Motor neuron (in vitro differentiated cells): ENCODE measurements around the gene OR2V2. TPM values are rescaled to one million over a fixed set of nuclear protein-coding genes. Genes with fewer than 3 reads are reported as not detected.

Experiments used
- ATAC-seq, 8 experiments: fragments of 200-7000 bp; cut with Tn5 transposase; replicated peaks in 6 of 8; 2 replicates each; pipeline ENCODE4 v1.8.0; 2021; ENCODE audit warnings: mild to moderate bottlenecking in 8 of 8, moderate library complexity in 8 of 8
- H3K27ac ChIP-seq, 2 donors: fragments of 250-450 bp; sonication (Bioruptor Pico); 2 replicates each; pipeline ENCODE4 v1.9.0; 2021; ENCODE audit warnings: antibody characterized with exemption in 2 of 2, mild to moderate bottlenecking in 2 of 2, moderate library complexity in 1 of 2
- H3K4me1 ChIP-seq, 2 donors: fragments of 250-450 bp; sonication (Bioruptor Pico); replicated peaks in 1 of 2; 2 replicates each; pipeline ENCODE4 v1.6.1; 2021; ENCODE audit warnings: antibody characterized with exemption in 2 of 2, mild to moderate bottlenecking in 2 of 2, moderate library complexity in 1 of 2
- H3K4me3 ChIP-seq, 5 donors: fragments of 250-450 bp; sonication (Bioruptor Pico); 2 replicates each; pipeline ENCODE4 v1.9.0; 2021; ENCODE audit warnings: antibody characterized with exemption in 5 of 5, mild to moderate bottlenecking in 5 of 5, moderate library complexity in 4 of 5
- WGBS, 10 experiments: fragments of 450-650 bp; shearing (Covaris generic); methylation state at CpG; one replicate each; pipeline ENCODE4 v1.0.0; 2022; 5-methylcytosine and 5-hydroxymethylcytosine counted together
- in situ Hi-C, 9 experiments: fragments of 400-800 bp; cut with MboI; loops; one replicate each; pipeline ENCODE4 v1.15.0; 2021; ENCODE audit warnings: low sequenced_read_pairs in 9 of 9, low pct_unique_long_range_greater_than_20kb in 2 of 9; ENCODE audit not compliant: unreplicated experiment in 9 of 9
- total RNA-seq, 8 experiments: library from RNA; unstranded; fragments of 300-600 nt; gene quantifications; 2 replicates each; pipeline versions ENCODE4 v1.2.3 to v1.2.4, GENCODE V29; 2022

The OR2V2 gene
- total RNA-seq, 8 experiments from 2014 or later = 0.05 to 0.33 (median 0.13) TPM; not detected in 1

- no peak for ATAC-seq
- WGBS, 10 experiments = 88 to 100% (median 93%) methylated on average over 2 to 11 of the region's 13 CpGs; no CpG with 5 or more reads in 2 of the 10 experiments
- no peak overlapping the region for H3K27ac ChIP-seq
- in situ Hi-C loops = no loop called here
- no peak overlapping the region for H3K4me3 ChIP-seq
- H3K4me1 ChIP-seq = no peaks in the 10 kb centered on the region
Measured at GRCh38 chr5:181185560-181185959, 38.2 kb downstream of the OR2V2 start.

GRCh38 chr5:181186022-181186421 is 38.6 kb downstream of the OR2V2 start:
- H3K4me1 ChIP-seq = no peaks in the 10 kb centered on the region
- in situ Hi-C loops = no loop called here
- ATAC-seq = no peak
- no peak overlapping the region for H3K4me3 ChIP-seq
- no peak overlapping the region for H3K27ac ChIP-seq
- WGBS, 10 experiments = 79 to 100% (median 97%) methylated on average over 1 to 5 of the region's 6 CpGs; no CpG with 5 or more reads in 2 of the 10 experiments

GRCh38 chr5:181186986-181187499 is 39.7 kb downstream of the OR2V2 start:
- no peak overlapping the region for H3K27ac ChIP-seq
- no peaks in the 10 kb centered on the region for H3K4me1 ChIP-seq
- in situ Hi-C loops = no loop called here
- H3K4me3 ChIP-seq = peak overlapping the region; percentile 59 to 82 (median 66)
- ATAC-seq = no peak
- WGBS, 10 experiments = 0 to 70% (median 24%) methylated on average over 1 to 8 of the region's 8 CpGs; no CpG with 5 or more reads in 2 of the 10 experiments

- Histone ChIP-seq H3K4me1 (peaks cover 3% of the 10 kb centered on the region in 2 donors), H3K4me3 (peak overlapping the region; percentile 59 to 82 (median 66)), H3K27ac (no peak overlapping the region)
- ATAC-seq = peak; percentile 2 to 41 (median 20)
- in situ Hi-C loops = no loop called here
- 0 to 13% (median 2%) methylated on average over 1 to 29 of the region's 37 CpGs; no CpG with 5 or more reads in 1 of the 10 experiments for WGBS, 10 experiments
Measured at GRCh38 chr5:181187500-181188213, 40.3 kb downstream of the OR2V2 start.

GRCh38 chr5:181188700-181189362 is 41.4 kb downstream of the OR2V2 start:
- Histone ChIP-seq H3K4me3 (peak overlapping the region; percentile 59 to 82 (median 66)), H3K4me1 (peaks cover 5% of the 10 kb centered on the region in 2 donors), H3K27ac (peak overlapping the region in 1 of 2 donors; percentile 72)
- ATAC-seq = peak in 5 of 8 experiments; percentile 4 to 19 (median 9)
- 0 to 3% (median 0%) methylated on average over 1 to 18 of the region's 35 CpGs; no CpG with 5 or more reads in 1 of the 10 experiments for WGBS, 10 experiments
- in situ Hi-C loops = no loop called here

- Histone ChIP-seq H3K4me1 (peaks cover 5% of the 10 kb centered on the region in 2 donors), H3K4me3 (peak overlapping the region; percentile 59 to 82 (median 66)), H3K27ac (no peak overlapping the region)
- 0 to 6% (median 0%) methylated on average over 2 to 27 of the region's 41 CpGs; no CpG with 5 or more reads in 2 of the 10 experiments for WGBS, 10 experiments
- in situ Hi-C loops = no loop called here
- peak in 2 of 8 experiments; percentile 4 to 6 for ATAC-seq
Measured at GRCh38 chr5:181189363-181189961, 42.1 kb downstream of the OR2V2 start.

- H3K27ac ChIP-seq = no peak overlapping the region
- 0 to 4% (median 0%) methylated on average over 1 to 8 of the region's 52 CpGs; no CpG with 5 or more reads in 6 of the 10 experiments for WGBS, 10 experiments
- H3K4me3 ChIP-seq = peak overlapping the region; percentile 59 to 82 (median 66)
- peaks cover 5% of the 10 kb centered on the region in 2 donors for H3K4me1 ChIP-seq
- in situ Hi-C loops = no loop called here
- no peak for ATAC-seq
Measured at GRCh38 chr5:181189962-181190710, 42.8 kb downstream of the OR2V2 start.

GRCh38 chr5:181190711-181191525 is 43.5 kb downstream of the OR2V2 start:
- no peak overlapping the region for H3K27ac ChIP-seq
- peaks cover 5% of the 10 kb centered on the region in 2 donors for H3K4me1 ChIP-seq
- H3K4me3 ChIP-seq = peak overlapping the region; percentile 59 to 82 (median 66)
- in situ Hi-C loops = no loop called here
- ATAC-seq = peak; percentile 4 to 30 (median 17)
- 0 to 4% (median 1%) methylated on average over 1 to 29 of the region's 66 CpGs; no CpG with 5 or more reads in 5 of the 10 experiments for WGBS, 10 experiments

GRCh38 chr5:181191526-181192336 is 44.3 kb downstream of the OR2V2 start:
- Histone ChIP-seq H3K27ac (peak overlapping the region; percentile 83 to 91), H3K4me3 (peak overlapping the region; percentile 59 to 82 (median 66)), H3K4me1 (peaks cover 5% of the 10 kb centered on the region in 2 donors)
- 0% methylated on average over 1 to 26 of the region's 64 CpGs; no CpG with 5 or more reads in 5 of the 10 experiments for WGBS, 10 experiments
- in situ Hi-C loops = no loop called here
- ATAC-seq = peak; percentile 60 to 76 (median 74)

GRCh38 chr5:181192337-181193046 is 45.1 kb downstream of the OR2V2 start:
- peak overlapping the region; percentile 59 to 82 (median 66) for H3K4me3 ChIP-seq
- in situ Hi-C loops = no loop called here
- ATAC-seq = no peak
- peaks cover 5% of the 10 kb centered on the region in 2 donors for H3K4me1 ChIP-seq
- peak overlapping the region; percentile 83 to 91 for H3K27ac ChIP-seq
- 50 to 93% (median 84%) methylated on average over 2 to 3 of the region's 12 CpGs; no CpG with 5 or more reads in 4 of the 10 experiments for WGBS, 10 experiments
